Esophagus squamous epithelium (tissue), 4 donors: ENCODE results near the gene OR4F15.

ENCODE experiments used
- POLR2A ChIP-seq, 4 donors: fragments of 450-650 bp; IDR thresholded peaks; one replicate each; pipeline ENCODE4 v1.6.1; 2017; ENCODE audit warnings: antibody characterized with exemption in 4 of 4, mild to moderate bottlenecking in 4 of 4, moderate library complexity in 3 of 4
- TF ChIP-seq, protein P1 (sequence below), 6 experiments: fragments of 450-650 bp in 4 of 6; fragments of 200-600 bp in 2 of 6; sonication (generic) in 2 of 6; IDR thresholded peaks; one replicate each; pipeline ENCODE4 v1.5.1; 2016 to 2019; ENCODE audit warnings: antibody characterized with exemption in 6 of 6, mild to moderate bottlenecking in 4 of 6, moderate library complexity in 4 of 6

DNA sequence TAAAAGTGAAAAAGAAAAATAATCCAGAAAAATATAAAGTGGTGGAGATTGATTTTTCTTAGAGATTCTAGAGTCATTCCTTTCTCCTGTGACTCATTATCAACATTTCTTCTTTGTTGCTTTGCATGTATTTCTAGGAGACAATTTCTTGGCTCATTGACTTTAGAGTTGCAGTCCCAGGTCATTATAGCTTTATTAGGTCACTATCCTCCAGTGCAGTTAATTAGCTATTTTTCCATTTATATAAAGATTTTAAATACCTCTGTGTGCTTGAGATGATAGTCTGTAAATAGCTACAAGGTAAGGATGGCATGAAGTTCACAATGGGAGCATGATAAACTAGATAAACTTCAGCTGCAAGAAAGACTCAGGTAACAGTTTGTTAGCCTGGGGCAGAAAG lies at the start of gene OR4F15:
- TF ChIP-seq, protein P1, sequence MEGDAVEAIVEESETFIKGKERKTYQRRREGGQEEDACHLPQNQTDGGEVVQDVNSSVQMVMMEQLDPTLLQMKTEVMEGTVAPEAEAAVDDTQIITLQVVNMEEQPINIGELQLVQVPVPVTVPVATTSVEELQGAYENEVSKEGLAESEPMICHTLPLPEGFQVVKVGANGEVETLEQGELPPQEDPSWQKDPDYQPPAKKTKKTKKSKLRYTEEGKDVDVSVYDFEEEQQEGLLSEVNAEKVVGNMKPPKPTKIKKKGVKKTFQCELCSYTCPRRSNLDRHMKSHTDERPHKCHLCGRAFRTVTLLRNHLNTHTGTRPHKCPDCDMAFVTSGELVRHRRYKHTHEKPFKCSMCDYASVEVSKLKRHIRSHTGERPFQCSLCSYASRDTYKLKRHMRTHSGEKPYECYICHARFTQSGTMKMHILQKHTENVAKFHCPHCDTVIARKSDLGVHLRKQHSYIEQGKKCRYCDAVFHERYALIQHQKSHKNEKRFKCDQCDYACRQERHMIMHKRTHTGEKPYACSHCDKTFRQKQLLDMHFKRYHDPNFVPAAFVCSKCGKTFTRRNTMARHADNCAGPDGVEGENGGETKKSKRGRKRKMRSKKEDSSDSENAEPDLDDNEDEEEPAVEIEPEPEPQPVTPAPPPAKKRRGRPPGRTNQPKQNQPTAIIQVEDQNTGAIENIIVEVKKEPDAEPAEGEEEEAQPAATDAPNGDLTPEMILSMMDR (IDR thresholded peaks at IDR 0.05), result no peak
- TF ChIP-seq POLR2A (IDR thresholded peaks at IDR 0.05), result no peak
